Trophoblast cell (in vitro differentiated cells and primary cell): ENCODE results near the gene OR5B12.

Experiments
- DNase-seq, 2 donors: peaks; one replicate each; pipeline ENCODE4 v3.0.0-alpha.2; 2016
- H2AFZ ChIP-seq: 2 replicates; pipeline ENCODE4 v1.6.1; 2013; ENCODE audit warnings: low read length, moderate library complexity, mild to moderate bottlenecking; ENCODE audit not compliant: insufficient read depth, poor library complexity
- H2AK5ac ChIP-seq: 2 replicates; pipeline ENCODE4 v1.6.1; 2013; ENCODE audit warnings: mild to moderate bottlenecking, low read length
- H2BK120ac ChIP-seq: 2 replicates; pipeline ENCODE4 v1.6.1; 2013; ENCODE audit warnings: low read length, mild to moderate bottlenecking, moderate library complexity; ENCODE audit not compliant: insufficient read depth, poor library complexity
- H2BK12ac ChIP-seq: 2 replicates; pipeline ENCODE4 v1.6.1; 2013; ENCODE audit warnings: mild to moderate bottlenecking, low read length, moderate library complexity
- H2BK5ac ChIP-seq: 2 replicates; pipeline ENCODE4 v1.6.1; 2013; ENCODE audit warnings: low read length, low read depth, moderate library complexity, mild to moderate bottlenecking; ENCODE audit not compliant: poor library complexity
- H3K14ac ChIP-seq: 2 replicates; pipeline ENCODE4 v1.6.1; 2013; ENCODE audit warnings: mild to moderate bottlenecking, low read length
- H3K18ac ChIP-seq: 2 replicates; pipeline ENCODE4 v1.6.1; 2013; ENCODE audit warnings: mild to moderate bottlenecking, low read length
- H3K23ac ChIP-seq: 2 replicates; pipeline ENCODE4 v1.6.1; 2013; ENCODE audit warnings: low read length
- H3K27ac ChIP-seq: 2 replicates; pipeline ENCODE4 v1.5.1; 2013; ENCODE audit warnings: low read depth, mild to moderate bottlenecking, inconsistent platforms, low read length, moderate library complexity
- H3K27me3 ChIP-seq: 2 replicates; pipeline ENCODE4 v1.6.1; 2013; ENCODE audit warnings: inconsistent platforms, mild to moderate bottlenecking, low read length, moderate library complexity; ENCODE audit not compliant: insufficient read depth
- H3K36me3 ChIP-seq, 2 experiments: 1 replicate in 1 of 2; 2 replicates in 1 of 2; pipeline ENCODE4 v1.6.1; 2013; ENCODE audit warnings: low read length in 2 of 2, mild to moderate bottlenecking in 2 of 2, moderate library complexity in 1 of 2; ENCODE audit not compliant: insufficient read depth in 2 of 2, control insufficient read depth in 1 of 2
- H3K4ac ChIP-seq: 2 replicates; pipeline ENCODE4 v1.6.1; 2013; ENCODE audit warnings: low read depth, mild to moderate bottlenecking, low read length, moderate library complexity
- H3K4me1 ChIP-seq, 2 experiments: 1 replicate in 1 of 2; 2 replicates in 1 of 2; pipeline ENCODE4 v1.6.1; 2013; ENCODE audit warnings: low read length in 2 of 2, mild to moderate bottlenecking in 2 of 2, moderate library complexity in 1 of 2; ENCODE audit not compliant: insufficient read depth in 2 of 2, control insufficient read depth in 1 of 2
- H3K4me2 ChIP-seq: 2 replicates; pipeline ENCODE4 v1.6.1; 2013; ENCODE audit warnings: inconsistent platforms, mild to moderate bottlenecking, low read length, moderate library complexity
- H3K4me3 ChIP-seq: 2 replicates; pipeline ENCODE4 v1.5.1; 2013; ENCODE audit warnings: mild to moderate bottlenecking, low read depth, low read length, inconsistent platforms
- H3K79me1 ChIP-seq: one replicate; pipeline ENCODE4 v1.6.1; 2013; ENCODE audit warnings: low read length
- H3K79me2 ChIP-seq: 2 replicates; pipeline ENCODE4 v1.6.1; 2013; ENCODE audit warnings: low read length, mild to moderate bottlenecking; ENCODE audit not compliant: control insufficient read depth, insufficient read depth, poor library complexity
- H3K9ac ChIP-seq: 2 replicates; pipeline ENCODE4 v1.6.1; 2013; ENCODE audit warnings: mild to moderate bottlenecking, low read length
- H3K9me3 ChIP-seq: 2 replicates; pipeline ENCODE4 v1.6.1; 2013; ENCODE audit warnings: low read depth, mild to moderate bottlenecking, control low read depth, inconsistent platforms, low read length; ENCODE audit not compliant: insufficient read depth
- H4K12ac ChIP-seq: 2 replicates; pipeline ENCODE4 v1.6.1; 2013; ENCODE audit warnings: low read depth, mild to moderate bottlenecking, low read length, moderate library complexity
- H4K8ac ChIP-seq: 2 replicates; pipeline ENCODE4 v1.6.1; 2013; ENCODE audit warnings: low read depth, mild to moderate bottlenecking, low read length, moderate library complexity
- H4K91ac ChIP-seq: one replicate; pipeline ENCODE4 v1.6.1; 2013; ENCODE audit warnings: low read depth, mild to moderate bottlenecking, low read length, moderate library complexity
- WGBS: extraction: QIAGEN DNeasy Blood & Tissue Kit; methylation state at CpG from one replicate; pipeline ENCODE4 v1.1.7; 2013; ENCODE audit warnings: missing lambda C conversion rate; ENCODE audit not compliant: insufficient read length, insufficient coverage; ENCODE audit errors: extremely low coverage; 5-methylcytosine and 5-hydroxymethylcytosine counted together

Gene OR5B12

DNA sequence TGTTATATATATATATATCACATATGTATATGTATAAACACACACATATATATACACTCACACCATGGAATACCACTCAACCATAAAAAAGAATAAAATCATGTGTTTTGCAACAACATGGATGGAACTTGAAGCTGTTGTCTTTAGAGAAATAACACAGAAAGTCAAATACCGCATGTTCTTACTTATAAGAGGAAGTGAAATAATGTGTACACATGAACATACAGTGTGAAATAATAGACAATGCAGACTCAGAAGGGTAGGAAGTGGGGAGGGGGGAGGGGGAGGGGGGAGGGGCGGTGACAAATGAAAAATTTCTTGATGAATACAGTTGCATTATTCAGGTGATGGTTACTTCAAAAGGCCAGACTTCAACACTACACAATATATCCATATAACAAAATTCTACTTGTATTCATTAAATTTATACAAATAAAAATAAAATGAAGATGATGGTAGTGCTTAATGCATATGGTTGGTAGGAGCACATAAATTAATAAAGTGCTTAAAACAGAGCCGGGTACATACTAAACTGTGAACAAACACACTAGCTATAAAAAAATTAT lies 8.3 kb downstream of the OR5B12 start:
- Histone ChIP-seq H3K79me2 (no peaks in the 10 kb centered on the region), H3K79me1 (no peaks in the 10 kb centered on the region), H2BK120ac (no peak overlapping the region), H3K23ac (no peak overlapping the region), H3K4ac (no peak overlapping the region), H3K27me3 (no peaks in the 10 kb centered on the region), H2AK5ac (no peak overlapping the region), H3K27ac (no peak overlapping the region), H3K18ac (no peak overlapping the region), H3K9ac (no peak overlapping the region), H4K12ac (no peak overlapping the region), H2AFZ (no peak overlapping the region), H3K9me3 (no peaks in the 10 kb centered on the region), H3K14ac (no peak overlapping the region), H3K4me3 (no peak overlapping the region), H2BK5ac (no peak overlapping the region), H3K4me2 (no peak overlapping the region), H3K36me3 (no peaks in the 10 kb centered on the region), H3K4me1 (no peaks in the 10 kb centered on the region), H2BK12ac (no peak overlapping the region), H4K8ac (no peak overlapping the region), H4K91ac (no peak overlapping the region)
- WGBS = no CpG with 5 or more reads among the region's 3 CpGs
- DNase-seq = no peak

DNA sequence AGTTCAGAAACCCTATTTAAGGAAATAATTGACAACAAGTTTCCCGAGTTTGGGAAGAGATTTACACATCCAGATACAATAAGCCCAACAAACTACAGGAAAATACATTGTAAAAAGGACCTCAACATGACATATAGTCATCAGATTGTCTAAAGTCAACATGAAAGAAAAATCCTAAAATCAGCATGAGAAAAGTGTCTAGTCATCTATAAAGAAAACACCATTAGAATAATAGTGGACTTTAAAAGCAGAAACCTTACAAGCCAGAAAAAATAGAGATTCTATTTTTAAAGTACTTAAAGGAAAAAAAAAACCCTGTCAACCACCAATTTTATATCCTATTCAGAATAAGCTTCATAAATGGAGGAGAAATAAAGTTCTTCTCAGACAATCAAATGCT lies 12.8 kb downstream of the OR5B12 start:
- Histone ChIP-seq H3K79me2 (no peaks in the 10 kb centered on the region), H3K18ac (no peak overlapping the region), H3K36me3 (no peaks in the 10 kb centered on the region), H3K4me3 (no peak overlapping the region), H3K14ac (no peak overlapping the region), H3K4ac (no peak overlapping the region), H4K12ac (no peak overlapping the region), H3K4me1 (no peaks in the 10 kb centered on the region), H3K27me3 (no peaks in the 10 kb centered on the region), H2BK120ac (no peak overlapping the region), H3K4me2 (no peak overlapping the region), H2AK5ac (no peak overlapping the region), H4K91ac (no peak overlapping the region), H2AFZ (no peak overlapping the region), H4K8ac (no peak overlapping the region), H2BK5ac (no peak overlapping the region), H3K27ac (no peak overlapping the region), H3K23ac (no peak overlapping the region), H3K79me1 (no peaks in the 10 kb centered on the region), H3K9ac (no peak overlapping the region), H2BK12ac (no peak overlapping the region), H3K9me3 (no peaks in the 10 kb centered on the region)
- no peak for DNase-seq
- no CpG with 5 or more reads among the region's 1 CpG for WGBS

DNA sequence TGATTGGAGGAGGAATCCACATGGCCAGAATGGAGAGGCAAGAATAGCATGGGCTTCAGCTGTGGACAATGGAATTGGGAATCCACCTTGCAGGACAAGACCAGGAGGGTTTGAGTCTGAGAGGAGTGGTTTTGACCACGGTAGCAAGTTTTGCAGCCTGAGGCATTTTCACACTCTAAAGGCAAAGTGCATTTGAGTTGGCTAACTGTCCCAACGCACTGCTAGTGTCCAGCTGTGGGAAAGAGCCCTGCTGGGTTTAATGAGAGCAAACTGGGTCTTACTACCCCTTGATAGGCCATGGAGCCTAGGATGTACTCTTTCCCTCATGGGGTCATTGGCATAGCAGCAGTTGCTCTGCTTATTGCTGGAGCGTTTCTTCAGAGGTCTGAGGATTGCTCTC lies 14.0 kb downstream of the OR5B12 start, which contains the start of gene OR5B2:
OR5B2 (minus strand) TSS at position 101 of the 400 bp plus-strand sequence. CDS start 4,860 bp downstream, outside the sequence.
- no peak within 1 kb of the TSS for H2BK12ac ChIP-seq
- H4K8ac ChIP-seq = no peak within 1 kb of the TSS
- H3K27ac ChIP-seq = no peak within 1 kb of the TSS
- H3K36me3 ChIP-seq = no peaks in the 10 kb centered on the region
- no peak within 1 kb of the TSS for H3K18ac ChIP-seq
- H3K4me2 ChIP-seq = no peak within 1 kb of the TSS
- H3K14ac ChIP-seq = no peak within 1 kb of the TSS
- no peak within 1 kb of the TSS for H2BK5ac ChIP-seq
- H3K79me1 ChIP-seq = no peaks in the 10 kb centered on the region
- H4K12ac ChIP-seq = no peak within 1 kb of the TSS
- no peaks in the 10 kb centered on the region for H3K79me2 ChIP-seq
- no peak within 1 kb of the TSS for H2AFZ ChIP-seq
- no peak within 1 kb of the TSS for H2AK5ac ChIP-seq
- no peak within 1 kb of the TSS for H3K4me3 ChIP-seq
- no CpG with 5 or more reads among the region's 3 CpGs for WGBS
- no peak within 1 kb of the TSS for H3K4ac ChIP-seq
- no peaks in the 10 kb centered on the region for H3K4me1 ChIP-seq
- no peak within 1 kb of the TSS for H3K23ac ChIP-seq
- no peaks in the 10 kb centered on the region for H3K27me3 ChIP-seq
- no peak for DNase-seq
- no peaks in the 10 kb centered on the region for H3K9me3 ChIP-seq
- no peak within 1 kb of the TSS for H2BK120ac ChIP-seq
- no peak within 1 kb of the TSS for H3K9ac ChIP-seq
- H4K91ac ChIP-seq = no peak within 1 kb of the TSS

DNA sequence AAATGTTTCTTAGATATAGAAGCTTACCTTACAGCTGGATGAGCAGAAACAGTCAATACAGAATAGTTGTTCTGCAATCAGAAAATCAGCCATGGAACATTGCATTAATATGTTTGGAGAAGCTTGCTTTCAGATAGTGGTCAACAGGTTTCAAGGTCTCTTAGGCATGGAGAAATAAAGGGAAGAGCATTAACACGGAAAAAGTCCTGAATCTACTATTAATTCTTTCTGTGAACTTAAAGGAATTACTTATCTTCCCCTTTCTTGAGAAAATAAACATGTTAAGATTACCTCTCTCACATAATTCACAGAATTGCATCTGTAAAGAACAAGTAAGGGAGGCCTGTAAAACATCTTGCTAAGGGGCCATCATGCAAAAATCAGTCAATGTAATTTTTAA lies 35.3 kb downstream of the OR5B12 start, which contains the start of gene OR5B3:
OR5B3 (minus strand) TSS at position 101 of the 400 bp plus-strand sequence. CDS start 3,465 bp downstream, outside the sequence.
- no CpG with 5 or more reads among the region's 1 CpG for WGBS
- Histone ChIP-seq H3K4me2 (no peak within 1 kb of the TSS), H3K9ac (no peak within 1 kb of the TSS)

More for the DNA sequence above, 35.3 kb downstream of the OR5B12 start, which contains the start of gene OR5B3:
- no peak within 1 kb of the TSS for H4K8ac ChIP-seq
- H3K4ac ChIP-seq = no peak within 1 kb of the TSS
- H3K23ac ChIP-seq = no peak within 1 kb of the TSS
- H3K36me3 ChIP-seq = no peaks in the 10 kb centered on the region
- H3K79me1 ChIP-seq = no peaks in the 10 kb centered on the region
- no peak within 1 kb of the TSS for H2AK5ac ChIP-seq
- H3K14ac ChIP-seq = no peak within 1 kb of the TSS
- DNase-seq = no peak
- no peak within 1 kb of the TSS for H3K4me3 ChIP-seq
- H3K79me2 ChIP-seq = no peaks in the 10 kb centered on the region
- no peak within 1 kb of the TSS for H4K12ac ChIP-seq
- no peak within 1 kb of the TSS for H2AFZ ChIP-seq
- H3K27me3 ChIP-seq = no peaks in the 10 kb centered on the region
- no peak within 1 kb of the TSS for H2BK12ac ChIP-seq
- no peak within 1 kb of the TSS for H2BK120ac ChIP-seq
- H4K91ac ChIP-seq = no peak within 1 kb of the TSS
- H2BK5ac ChIP-seq = no peak within 1 kb of the TSS
- no peak within 1 kb of the TSS for H3K18ac ChIP-seq
- no peak within 1 kb of the TSS for H3K27ac ChIP-seq
- H3K9me3 ChIP-seq = no peaks in the 10 kb centered on the region
- no peaks in the 10 kb centered on the region for H3K4me1 ChIP-seq
